Right renal cortex interstitium (tissue), 3 donors: ENCODE results near the gene VWA3B. TPM values are rescaled to one million over a fixed set of nuclear protein-coding genes. Genes with fewer than 3 reads are reported as not detected.
"Not testable (repeated sequence)": the region's sequence is repeated elsewhere in the genome, so short reads cannot be mapped to it uniquely, and the experiment has no call there.

Source experiments
- DNase-seq, 3 donors: peaks; one replicate each; pipeline ENCODE4 v3.0.0-alpha.2; 2013; ENCODE audit warnings: low read depth in 3 of 3, low spot score in 2 of 3
- polyA plus RNA-seq, 3 donors: library from polyadenylated mRNA; unstranded; fragments of 120-200 nt; gene quantifications; one replicate each; pipeline ENCODE4 v1.2.1, GENCODE V29; 2013; ENCODE audit not compliant: insufficient read length in 3 of 3

The VWA3B gene
- polyA plus RNA-seq, 3 donors: 0.40 to 0.72 (median 0.54) TPM

GRCh38 chr2:98126061-98126460, 39.1 kb downstream of the VWA3B start:
- DNase-seq: no peak

GRCh38 chr2:98127229-98127989, 40.4 kb downstream of the VWA3B start:
- no peak for DNase-seq

- no peak for DNase-seq
Observed at GRCh38 chr2:98128556-98129109, 41.7 kb downstream of the VWA3B start.

GRCh38 chr2:98130073-98130472, 43.1 kb downstream of the VWA3B start:
- not testable (repeated sequence) for DNase-seq

GRCh38 chr2:98134172-98135005, 47.4 kb downstream of the VWA3B start:
- DNase-seq: no peak

- DNase-seq: no peak
Observed at GRCh38 chr2:98137196-98137595, 50.2 kb downstream of the VWA3B start.

- DNase-seq: not testable (repeated sequence)
Observed at GRCh38 chr2:98138978-98139377, 52.0 kb downstream of the VWA3B start.

- no peak for DNase-seq
Observed at GRCh38 chr2:98140210-98140609, 53.2 kb downstream of the VWA3B start.

- DNase-seq: no peak
Observed at GRCh38 chr2:98142106-98142791, 55.3 kb downstream of the VWA3B start.

GRCh38 chr2:98145070-98145469, 58.1 kb downstream of the VWA3B start:
- DNase-seq: no peak

GRCh38 chr2:98147900-98148299, 60.9 kb downstream of the VWA3B start:
- DNase-seq: not testable (repeated sequence)

GRCh38 chr2:98148595-98149332, 61.8 kb downstream of the VWA3B start:
- DNase-seq: no peak

- no peak for DNase-seq
Observed at GRCh38 chr2:98149333-98149697, 62.3 kb downstream of the VWA3B start.

- DNase-seq: no peak
Observed at GRCh38 chr2:98153481-98153880, 66.5 kb downstream of the VWA3B start.

- DNase-seq: no peak
Observed at GRCh38 chr2:98155291-98155690, 68.3 kb downstream of the VWA3B start.

- DNase-seq: no peak
Observed at GRCh38 chr2:98155716-98156115, 68.7 kb downstream of the VWA3B start.

GRCh38 chr2:98156304-98156703, 69.3 kb downstream of the VWA3B start:
- no peak for DNase-seq

- no peak for DNase-seq
Observed at GRCh38 chr2:98157557-98157956, 70.6 kb downstream of the VWA3B start.

GRCh38 chr2:98158305-98158704, 71.3 kb downstream of the VWA3B start:
- no peak for DNase-seq

- no peak for DNase-seq
Observed at GRCh38 chr2:98160554-98160953, 73.6 kb downstream of the VWA3B start.
